RWPE2 (cell line): Measurements from ENCODE around the gene ZHX3.

Experiments
- ATAC-seq: fragments of 200-7000 bp; cut with Tn5 transposase; 3 replicates; pipeline ENCODE4 v1.9.1; 2021; ENCODE audit warnings: low read depth
- DNase-seq: peaks from one replicate; pipeline ENCODE4 v3.0.0-alpha.2; 2020; ENCODE audit warnings: low spot score
- H3K27ac ChIP-seq: fragments of 450-650 bp; 2 replicates; pipeline ENCODE4 v1.5.1; 2017; ENCODE audit warnings: mild to moderate bottlenecking; ENCODE audit not compliant: poor library complexity, severe bottlenecking
- H3K27me3 ChIP-seq: fragments of 250-450 bp; sonication (Bioruptor Pico); 2 replicates; pipeline ENCODE4 v1.5.1; 2021; ENCODE audit warnings: mild to moderate bottlenecking, moderate library complexity; ENCODE audit not compliant: insufficient read depth, poor library complexity, severe bottlenecking
- H3K36me3 ChIP-seq: fragments of 250-450 bp; sonication (Bioruptor Pico); 2 replicates; pipeline ENCODE4 v1.5.1; 2020; ENCODE audit warnings: low read depth, mild to moderate bottlenecking, moderate library complexity
- H3K4me1 ChIP-seq: fragments of 250-450 bp; sonication (Bioruptor Pico); 2 replicates; pipeline ENCODE4 v1.5.1; 2021; ENCODE audit warnings: mild to moderate bottlenecking, moderate library complexity; ENCODE audit not compliant: insufficient read depth, poor library complexity, severe bottlenecking
- H3K4me3 ChIP-seq: fragments of 250-450 bp; sonication (Bioruptor Pico); 2 replicates; pipeline ENCODE4 v1.5.1; 2021; ENCODE audit warnings: mild to moderate bottlenecking, moderate library complexity; ENCODE audit not compliant: severe bottlenecking
- H3K9me3 ChIP-seq: fragments of 250-450 bp; sonication (Bioruptor Pico); 2 replicates; pipeline ENCODE4 v1.5.1; 2021; ENCODE audit warnings: mild to moderate bottlenecking, moderate library complexity; ENCODE audit not compliant: severe bottlenecking
- CTCF ChIP-seq: fragments of 450-650 bp; IDR thresholded peaks from one replicate; pipeline ENCODE4 v1.5.1; 2017; ENCODE audit warnings: mild to moderate bottlenecking, moderate library complexity; ENCODE audit not compliant: poor library complexity, severe bottlenecking

The ZHX3 gene

DNA sequence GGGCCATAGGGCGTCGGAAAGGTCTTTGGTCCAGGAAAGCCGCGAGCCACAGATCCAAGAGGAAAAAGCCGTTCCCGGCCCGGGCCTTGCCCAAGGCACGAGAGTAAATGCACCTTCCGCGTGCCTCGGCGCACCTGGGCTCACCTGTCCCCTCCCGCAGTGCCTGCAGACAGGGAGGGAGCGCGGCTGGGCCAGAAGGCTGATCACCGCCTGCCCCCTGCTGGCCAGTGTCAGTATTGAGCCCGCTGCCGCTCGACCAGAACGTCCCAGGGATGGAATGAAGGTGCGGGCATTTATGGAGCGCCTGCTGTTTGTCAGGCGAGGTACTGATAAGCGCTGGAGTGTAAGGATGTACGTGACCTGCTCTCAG lies 22.4 kb upstream of the ZHX3 start:
- DNase-seq (peak; percentile 98), ATAC-seq (peak; percentile 78)
- Histone ChIP-seq H3K36me3 (no peaks in the 10 kb centered on the region), H3K27me3 (no peaks in the 10 kb centered on the region), H3K4me1 (peaks cover 8% of the 10 kb centered on the region), H3K4me3 (peak overlapping the region; percentile 40), H3K9me3 (no peaks in the 10 kb centered on the region), H3K27ac (peak overlapping the region; percentile 62)
- TF ChIP-seq CTCF = peak; percentile 100

GRCh38 chr20:41336711-41337492 lies 19.4 kb upstream of the ZHX3 start:
- no peak overlapping the region for H3K4me3 ChIP-seq
- DNase-seq = peak; percentile 76

DNA sequence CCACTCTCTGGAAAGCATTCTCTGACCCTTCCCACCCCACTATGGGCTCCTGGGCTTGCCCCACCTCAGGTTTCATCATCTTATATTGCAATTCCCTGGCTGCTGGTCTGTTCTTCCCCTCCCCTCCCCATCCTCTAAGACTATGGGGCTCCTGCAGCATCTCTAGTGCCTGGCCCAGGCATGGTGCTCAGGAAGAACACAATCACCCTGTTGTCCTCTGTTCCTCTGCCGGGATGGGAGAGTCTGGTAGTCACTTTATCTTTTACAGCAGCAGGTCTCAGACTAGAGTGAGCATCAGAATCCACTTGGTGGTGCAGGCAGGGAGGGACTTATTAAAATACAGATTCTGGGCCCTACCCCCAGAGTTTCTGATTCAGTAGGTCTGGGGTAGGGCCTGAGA lies 18.1 kb upstream of the ZHX3 start:
- H3K36me3 ChIP-seq = no peaks in the 10 kb centered on the region
- no peak overlapping the region for H3K27ac ChIP-seq
- ATAC-seq = no peak

More at GRCh38 chr20:41336711-41337492, 19.4 kb upstream of the ZHX3 start:
- Histone ChIP-seq H3K36me3 (no peaks in the 10 kb centered on the region), H3K27me3 (no peaks in the 10 kb centered on the region), H3K4me1 (peaks cover 8% of the 10 kb centered on the region), H3K9me3 (no peaks in the 10 kb centered on the region), H3K27ac (no peak overlapping the region)
- no peak for ATAC-seq
- no peak for TF ChIP-seq CTCF

GRCh38 chr20:41334443-41335421 lies 17.2 kb upstream of the ZHX3 start:
- ATAC-seq (no peak), DNase-seq (peak; percentile 72)
- H3K27ac ChIP-seq = no peak overlapping the region
- H3K36me3 ChIP-seq = no peaks in the 10 kb centered on the region
- no peak overlapping the region for H3K4me3 ChIP-seq
- no peaks in the 10 kb centered on the region for H3K9me3 ChIP-seq
- no peak for TF ChIP-seq CTCF
- no peaks in the 10 kb centered on the region for H3K27me3 ChIP-seq
- peaks cover 13% of the 10 kb centered on the region for H3K4me1 ChIP-seq

More for the DNA sequence above, 18.1 kb upstream of the ZHX3 start:
- peak; percentile 51 for DNase-seq
- Histone ChIP-seq H3K27me3 (no peaks in the 10 kb centered on the region), H3K9me3 (no peaks in the 10 kb centered on the region), H3K4me1 (peaks cover 8% of the 10 kb centered on the region), H3K4me3 (no peak overlapping the region)
- no peak for TF ChIP-seq CTCF
